Renal pelvis (tissue), 4 donors: ENCODE measurements around the gene FSD2. TPM values are rescaled to one million over a fixed set of nuclear protein-coding genes. Genes with fewer than 3 reads are reported as not detected.
"Not testable (repeated sequence)": the region's sequence is repeated elsewhere in the genome, so short reads cannot be mapped to it uniquely, and the experiment has no call there.

ENCODE experiments used
- DNase-seq: peaks from one replicate; pipeline ENCODE4 v3.0.0-alpha.2; 2013
- polyA plus RNA-seq, 3 donors: library from polyadenylated mRNA; unstranded; fragments of 120-200 nt; gene quantifications; one replicate each; pipeline ENCODE4 v1.2.1, GENCODE V29; 2013; ENCODE audit not compliant: insufficient read length in 3 of 3

The FSD2 gene
- polyA plus RNA-seq, 3 donors, result 0.18 to 0.40 (median 0.19) TPM

DNA sequence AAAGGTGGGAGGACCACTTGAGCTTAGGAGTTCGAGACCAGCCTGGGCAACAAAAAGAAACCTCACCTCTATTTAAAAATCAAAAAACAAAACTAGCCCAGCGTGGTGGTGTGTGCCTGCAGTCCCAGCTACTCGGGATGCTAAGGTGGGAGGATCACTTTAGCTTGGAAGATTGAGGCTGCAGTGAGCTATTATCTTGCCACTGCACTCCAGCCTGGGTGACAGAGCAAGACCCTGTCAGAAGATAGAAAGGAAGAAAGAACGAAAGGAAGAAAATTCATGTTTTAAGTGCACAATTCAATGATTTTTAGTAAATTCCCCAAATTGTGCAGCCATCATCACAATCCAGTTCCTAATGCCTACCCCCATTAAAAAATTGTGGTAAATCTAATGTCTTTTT lies 7.8 kb downstream of the FSD2 start:
- no peak for DNase-seq

DNA sequence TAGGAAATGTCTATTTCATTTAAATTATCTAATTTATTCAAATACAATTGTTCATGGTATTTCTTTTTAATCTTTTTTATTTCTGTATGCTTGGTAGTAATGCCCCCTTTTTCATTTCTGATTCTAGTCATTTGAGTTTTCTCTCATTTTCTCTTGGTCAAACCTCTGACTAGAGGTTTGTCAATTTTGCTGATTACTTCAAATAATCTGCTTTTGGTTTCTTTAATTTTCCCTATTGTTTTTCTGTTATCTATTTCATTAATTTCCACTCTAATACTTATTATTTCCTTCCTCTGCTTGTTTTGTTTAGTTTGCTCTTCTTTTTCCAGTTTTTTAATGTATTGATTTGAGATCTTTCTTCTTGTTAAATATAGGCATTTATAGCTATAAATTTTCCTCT lies 12.1 kb downstream of the FSD2 start:
- no peak for DNase-seq

DNA sequence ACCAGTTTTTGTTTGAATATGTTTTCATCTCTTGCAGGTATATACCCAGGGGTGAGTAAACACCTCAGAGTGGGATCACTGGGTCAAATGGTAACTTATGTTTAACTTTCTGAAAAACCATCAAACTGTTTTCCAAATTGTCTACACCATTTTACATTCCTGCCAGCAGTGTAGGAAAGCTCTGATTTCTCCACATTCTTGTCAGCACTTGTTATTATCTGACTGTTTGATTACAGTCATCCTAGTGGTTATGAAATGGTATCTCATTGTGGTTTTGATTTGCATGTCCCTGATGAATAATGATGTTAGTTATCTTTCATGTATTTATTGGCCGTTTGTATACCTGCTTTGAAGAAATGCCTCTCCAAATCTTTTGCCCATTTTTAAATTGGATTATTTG lies 13.8 kb downstream of the FSD2 start:
- DNase-seq, result no peak

DNA sequence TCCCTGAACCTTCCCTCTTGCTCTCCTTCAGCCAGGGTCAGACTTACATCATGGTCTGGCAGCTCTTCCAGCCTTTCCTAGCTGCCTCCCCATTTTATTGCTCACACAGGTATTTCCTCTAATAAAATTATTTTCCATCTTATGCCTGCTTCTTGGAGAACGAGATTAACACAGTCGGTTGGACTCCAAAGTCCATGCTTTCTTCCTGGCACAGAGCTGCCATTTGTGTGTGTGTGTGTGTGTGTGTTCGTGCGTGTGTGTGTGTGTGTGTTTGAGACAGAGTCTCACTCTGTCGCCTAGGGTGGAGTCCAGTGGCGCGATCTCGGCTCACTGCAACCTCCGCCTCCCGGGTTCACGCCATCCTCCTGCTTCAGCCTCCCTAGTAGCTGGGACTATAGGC lies 15.5 kb downstream of the FSD2 start:
- DNase-seq, result no peak

DNA sequence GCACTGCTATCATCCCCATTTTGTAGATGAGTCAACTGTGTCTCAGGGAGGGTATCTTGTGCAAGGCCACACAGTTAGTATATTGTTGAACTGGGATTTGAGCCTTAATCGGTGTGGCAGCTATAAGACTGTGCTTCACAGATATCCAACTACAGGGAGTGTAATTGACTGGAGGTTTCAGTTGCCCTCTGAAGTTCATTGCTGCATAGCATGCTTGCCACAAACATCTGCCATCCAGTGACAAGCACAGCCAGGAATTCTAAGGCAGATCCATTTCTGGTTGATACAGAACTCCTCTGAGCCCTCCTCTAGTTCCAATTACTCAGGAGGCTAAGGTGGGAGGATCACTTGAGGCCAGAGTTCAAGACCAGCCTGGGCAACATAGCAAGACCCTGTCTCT lies 16.4 kb downstream of the FSD2 start:
- no peak for DNase-seq

DNA sequence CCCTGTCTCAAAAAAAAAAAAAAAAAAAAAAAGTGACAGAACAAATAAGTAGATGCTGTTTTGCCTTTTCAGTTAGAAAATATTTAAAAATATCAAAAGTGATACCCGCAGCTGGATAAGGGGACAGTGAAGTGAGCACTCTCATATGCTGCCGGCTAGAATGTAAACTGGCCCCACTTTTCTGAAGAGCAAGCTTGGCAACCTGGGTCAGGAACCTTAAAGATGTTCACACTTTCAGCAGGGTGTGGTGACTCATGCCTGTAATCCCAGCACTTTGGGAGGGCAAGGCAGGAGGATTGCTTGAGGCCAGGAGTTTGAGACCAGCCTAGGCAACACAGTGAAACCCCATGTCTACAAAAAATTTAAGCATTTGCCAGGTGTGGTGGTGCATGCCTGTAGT lies 17.4 kb downstream of the FSD2 start:
- no peak for DNase-seq

DNA sequence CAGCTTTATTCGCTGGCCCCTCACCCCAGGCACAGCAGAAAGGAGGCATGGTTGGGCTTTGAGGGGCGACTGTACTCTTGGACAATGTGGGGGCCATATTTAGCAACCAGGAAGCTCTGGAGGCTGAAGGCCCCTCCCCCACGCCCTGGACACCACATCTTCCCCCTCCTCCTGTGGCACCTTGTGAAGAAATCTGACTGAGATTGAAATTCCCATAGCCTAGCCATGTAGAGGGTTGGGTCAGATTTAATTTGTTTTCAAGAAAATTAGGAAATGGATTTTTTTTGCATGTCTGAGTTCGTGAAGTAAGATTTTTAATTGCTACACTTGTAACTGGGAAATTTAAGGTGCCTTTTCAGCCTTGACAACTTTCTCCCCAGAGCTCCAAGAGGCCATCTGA lies 24.5 kb downstream of the FSD2 start:
- no peak for DNase-seq

DNA sequence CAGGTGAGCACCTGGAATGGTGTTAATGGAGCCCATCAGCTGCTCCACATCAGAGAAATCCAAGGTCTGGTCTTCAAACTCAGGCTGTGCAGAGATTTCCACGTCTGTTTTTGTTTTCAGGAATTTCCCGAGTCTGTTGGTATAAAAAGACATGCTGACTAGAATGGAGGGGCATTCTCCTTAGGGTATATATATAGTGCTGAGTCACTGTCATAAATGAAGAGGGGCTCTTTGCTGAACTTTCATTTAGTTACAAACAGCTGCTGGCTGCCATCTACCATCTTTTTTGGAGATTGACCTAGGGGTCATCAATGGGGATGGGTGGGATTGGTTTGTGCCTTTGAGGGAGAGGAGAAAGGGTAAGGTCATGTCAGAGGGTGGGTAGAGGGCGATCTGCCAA lies 27.1 kb downstream of the FSD2 start:
- no peak for DNase-seq

DNA sequence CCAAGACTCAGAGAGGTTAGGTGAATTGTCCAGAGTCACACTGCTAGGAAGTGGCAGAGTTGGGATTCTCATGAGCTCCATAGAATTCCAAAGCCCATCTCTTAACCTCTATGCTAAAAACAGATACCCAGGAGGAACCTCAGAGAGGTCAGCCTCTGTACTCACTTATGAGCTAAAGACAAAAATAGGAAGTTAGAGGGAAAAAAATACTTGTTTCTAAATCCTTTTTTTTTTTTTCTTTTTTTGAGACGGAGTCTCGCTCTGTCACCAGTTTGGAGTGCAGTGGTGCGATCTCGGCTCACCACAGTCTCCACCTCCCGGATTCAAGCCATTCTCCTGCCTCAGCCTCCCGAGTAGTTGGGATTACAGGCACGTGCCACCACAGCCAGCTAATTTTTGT lies 31.4 kb downstream of the FSD2 start:
- DNase-seq, result no peak

DNA sequence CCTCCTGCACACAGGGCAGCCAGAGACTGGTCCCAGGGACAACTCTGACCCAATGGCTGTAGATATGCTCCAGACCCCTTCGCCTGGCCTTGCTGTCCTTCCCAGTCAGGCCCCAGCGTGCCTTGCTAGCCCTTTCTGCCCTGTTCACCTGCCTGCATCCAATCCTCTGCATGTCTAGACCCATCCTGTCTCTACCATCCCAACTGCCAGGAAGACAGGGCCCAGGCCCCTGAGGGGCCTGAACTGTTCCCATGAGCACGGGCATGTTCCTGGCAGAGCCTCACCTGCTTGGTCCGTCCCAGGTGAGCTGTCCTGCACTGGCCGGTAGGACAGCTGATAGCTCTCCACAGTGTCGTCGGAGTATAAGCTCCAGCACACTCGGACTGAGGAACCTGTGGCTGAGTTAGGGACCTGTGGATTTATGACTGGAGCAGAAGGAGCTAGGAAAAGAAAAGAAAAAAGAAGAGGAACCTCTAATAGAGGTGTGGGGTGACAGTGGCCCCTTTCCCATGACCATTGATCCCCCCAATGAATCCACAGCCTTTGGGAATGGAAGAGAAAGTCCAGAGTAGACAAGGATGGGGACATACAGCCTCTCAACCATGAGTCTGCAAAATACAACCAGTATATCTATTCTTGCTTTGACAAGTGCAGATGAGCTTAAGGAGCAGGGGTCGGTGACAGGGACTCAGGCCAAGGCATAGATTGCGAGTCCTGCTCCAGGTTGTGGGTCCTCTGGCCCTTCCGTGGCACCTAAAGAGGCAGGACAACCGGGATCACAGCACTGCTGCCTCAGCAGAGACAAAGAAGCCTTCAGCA lies 33.9 kb downstream of the FSD2 start:
- DNase-seq, result no peak

DNA sequence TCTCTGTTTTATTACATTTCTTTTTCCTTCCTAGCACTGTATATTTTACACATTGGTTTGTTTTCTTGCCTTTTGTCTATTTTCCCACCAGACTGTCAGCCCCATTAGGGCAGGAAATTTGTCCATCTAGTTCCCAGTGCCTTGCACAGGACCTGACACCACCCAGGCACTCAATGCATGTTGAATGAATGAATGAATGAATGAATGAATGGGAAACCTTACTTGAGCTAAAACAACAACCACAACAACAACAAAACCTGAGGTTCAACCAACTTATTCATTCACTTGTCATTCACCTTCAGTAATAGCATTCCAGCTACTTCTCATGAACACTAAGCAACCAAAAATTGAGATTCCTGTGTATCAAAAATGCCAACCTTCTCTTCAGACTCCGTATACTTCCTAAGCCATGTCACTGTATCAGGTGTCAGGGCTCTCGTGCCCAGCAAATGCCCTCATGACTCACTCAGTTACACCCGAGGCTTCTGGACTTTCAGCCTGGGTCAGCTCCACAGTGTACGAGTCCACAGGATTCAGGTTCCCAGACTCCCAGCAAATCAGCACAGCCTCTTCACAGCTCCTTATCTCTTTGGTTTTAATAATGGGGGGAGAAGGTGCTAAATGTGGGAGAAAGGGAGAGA lies 37.3 kb downstream of the FSD2 start:
- DNase-seq, result no peak

DNA sequence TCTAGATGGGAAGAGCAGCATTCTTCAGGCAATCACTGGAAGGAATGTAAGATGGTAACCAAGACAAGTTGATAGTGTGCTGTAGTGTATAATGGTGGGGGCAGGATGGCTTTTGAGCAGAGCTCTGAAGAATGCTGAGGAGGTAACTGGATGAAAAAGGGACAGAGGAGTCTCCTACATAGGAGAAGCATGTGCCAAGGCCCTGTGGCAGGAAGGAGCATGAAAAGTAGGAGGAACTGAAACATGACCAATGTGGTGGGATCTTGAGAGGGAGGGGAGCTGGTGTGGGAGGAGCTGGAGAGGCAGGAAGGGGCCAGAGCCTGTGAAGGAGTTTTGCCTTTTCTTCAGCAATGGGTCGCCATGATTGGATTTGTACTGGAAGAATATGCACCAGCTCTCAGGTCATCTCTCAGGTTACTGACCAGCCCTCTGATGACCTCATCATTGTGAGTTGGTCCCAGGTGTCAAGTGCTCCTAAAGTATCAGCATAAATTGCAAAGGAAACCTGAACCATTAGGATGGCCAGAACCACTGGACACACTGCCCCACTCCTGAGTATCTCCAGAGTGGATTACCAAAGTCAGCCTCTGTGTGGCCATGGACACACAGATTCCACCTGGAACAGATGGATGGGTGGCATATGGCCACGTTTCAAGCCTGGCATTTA lies 38.6 kb downstream of the FSD2 start:
- no peak for DNase-seq

DNA sequence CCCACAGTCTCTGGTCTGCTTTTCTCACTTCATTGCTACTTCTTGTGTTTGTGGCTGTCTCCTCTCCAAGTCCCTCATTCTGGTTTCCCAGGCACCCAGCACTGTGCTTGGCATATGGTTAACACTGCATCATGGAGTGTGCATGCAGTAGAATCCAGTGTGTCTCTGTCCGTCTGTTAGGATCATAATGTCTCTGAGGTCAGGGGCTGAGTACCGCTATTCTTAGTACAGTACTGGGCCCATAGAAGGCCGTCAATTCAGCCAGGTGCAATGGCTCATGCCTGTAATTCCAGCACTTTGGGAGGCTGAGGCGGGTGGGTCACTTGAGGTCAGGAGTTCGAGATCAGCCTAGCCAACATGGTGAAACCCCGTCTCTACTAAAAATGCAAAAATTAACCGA lies 39.7 kb downstream of the FSD2 start:
- DNase-seq, result not testable (repeated sequence)

DNA sequence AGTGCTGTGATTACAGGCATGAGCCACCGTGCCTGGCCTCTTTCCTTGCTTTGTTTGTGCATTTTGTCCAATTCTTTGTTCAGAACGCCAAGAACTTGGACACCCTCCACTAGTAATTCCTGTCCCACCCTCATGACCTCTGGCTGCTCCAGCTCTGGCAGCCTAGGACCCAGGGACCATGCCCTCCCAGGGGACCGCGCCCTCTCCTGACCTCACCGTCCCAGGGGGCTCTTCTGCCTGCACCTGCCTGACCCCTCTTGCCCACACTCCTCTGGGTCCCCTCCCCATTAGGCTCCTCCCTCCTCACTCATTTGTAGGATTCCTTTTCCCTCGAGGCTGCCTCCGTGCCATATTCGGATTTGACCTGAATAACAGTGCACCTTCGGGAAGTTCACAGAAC lies 41.1 kb downstream of the FSD2 start:
- no peak for DNase-seq

DNA sequence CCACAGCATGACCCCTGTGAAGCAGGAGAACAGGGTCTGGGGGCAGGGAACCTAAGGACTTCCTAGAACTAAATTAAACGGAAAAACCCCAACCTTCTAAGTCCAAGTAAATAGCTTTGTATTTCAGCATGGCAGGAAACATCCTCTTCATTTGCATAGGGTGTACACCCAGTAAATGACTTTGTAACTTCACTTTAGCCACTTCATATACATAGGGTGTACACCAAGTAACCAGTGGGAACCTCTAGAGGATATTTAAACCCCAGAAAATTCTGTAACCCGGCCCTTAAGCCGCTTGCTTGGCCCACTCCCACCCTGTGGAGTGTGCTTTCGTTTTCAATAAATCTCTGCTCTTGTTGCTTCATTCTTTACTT lies 41.8 kb downstream of the FSD2 start:
- no peak for DNase-seq

DNA sequence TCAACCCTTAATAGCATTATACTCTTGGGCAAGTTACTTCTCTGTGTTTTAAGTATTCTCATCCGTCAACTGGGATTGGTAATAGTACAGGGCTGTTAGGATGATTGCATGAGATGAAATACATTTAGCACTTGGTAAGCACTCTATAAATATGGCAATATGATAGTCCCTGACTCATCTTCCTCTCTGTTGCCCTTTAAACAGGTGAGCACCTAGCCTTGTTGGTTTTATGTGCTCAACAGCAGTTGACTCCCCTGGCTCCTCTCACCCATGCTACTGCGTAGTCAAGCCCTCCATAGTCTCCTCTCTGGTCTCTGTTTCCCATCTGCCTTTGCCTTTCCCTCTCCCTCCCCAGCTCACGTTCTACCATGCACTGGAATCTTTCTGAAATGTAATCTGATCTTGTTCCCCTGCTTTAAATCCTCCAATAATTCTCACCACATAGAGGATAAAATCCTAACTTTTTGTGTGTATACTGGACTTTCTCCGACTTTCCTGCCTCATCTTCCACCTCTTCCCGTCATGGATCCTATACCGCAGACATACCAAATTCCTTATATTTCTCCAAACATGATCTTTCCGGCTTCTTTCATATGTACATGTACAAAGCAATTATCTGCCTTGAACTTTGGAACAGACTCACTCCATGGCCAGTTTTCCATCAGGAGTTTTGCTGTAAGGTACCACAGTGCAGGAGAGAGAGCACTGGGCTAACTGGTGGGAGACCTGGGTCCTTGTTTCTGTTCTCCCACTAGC lies 42.3 kb downstream of the FSD2 start:
- DNase-seq, result no peak

DNA sequence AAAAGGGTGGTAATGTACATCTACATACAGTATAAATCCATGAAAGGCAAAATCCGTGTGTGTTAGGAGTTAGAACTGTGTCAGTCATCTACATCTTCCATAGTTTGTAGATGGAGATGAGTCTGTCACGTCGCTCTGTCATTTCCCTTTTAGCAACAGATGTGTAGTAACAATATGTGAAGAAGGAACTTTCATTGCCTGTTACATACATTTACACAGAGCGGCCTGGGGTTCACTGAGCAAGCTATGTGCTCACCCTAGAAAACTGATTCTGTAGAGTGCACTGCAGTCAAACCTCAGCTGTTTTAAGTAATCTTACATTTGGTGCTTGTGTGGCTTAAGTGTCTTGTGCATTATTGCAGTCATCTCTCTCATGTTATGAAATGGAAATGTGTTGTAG lies 54.6 kb downstream of the FSD2 start:
- DNase-seq, result no peak

DNA sequence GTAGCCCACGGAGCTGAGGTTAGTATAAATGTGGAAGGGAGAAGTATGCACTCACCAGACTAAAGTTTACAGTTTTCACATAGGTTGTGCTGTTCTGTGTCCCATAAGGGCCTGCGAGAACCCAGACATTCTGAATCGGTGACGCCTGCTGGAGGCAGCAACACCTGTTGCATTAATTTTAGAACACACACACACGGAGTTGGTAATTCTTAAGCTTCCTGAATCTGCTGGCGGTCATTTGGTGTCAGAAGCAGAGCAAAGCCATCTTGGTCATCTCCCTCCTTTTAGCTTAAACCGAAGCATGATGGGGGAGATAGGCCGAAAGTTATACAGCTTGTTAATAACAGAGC lies 55.1 kb downstream of the FSD2 start:
- no peak for DNase-seq

DNA sequence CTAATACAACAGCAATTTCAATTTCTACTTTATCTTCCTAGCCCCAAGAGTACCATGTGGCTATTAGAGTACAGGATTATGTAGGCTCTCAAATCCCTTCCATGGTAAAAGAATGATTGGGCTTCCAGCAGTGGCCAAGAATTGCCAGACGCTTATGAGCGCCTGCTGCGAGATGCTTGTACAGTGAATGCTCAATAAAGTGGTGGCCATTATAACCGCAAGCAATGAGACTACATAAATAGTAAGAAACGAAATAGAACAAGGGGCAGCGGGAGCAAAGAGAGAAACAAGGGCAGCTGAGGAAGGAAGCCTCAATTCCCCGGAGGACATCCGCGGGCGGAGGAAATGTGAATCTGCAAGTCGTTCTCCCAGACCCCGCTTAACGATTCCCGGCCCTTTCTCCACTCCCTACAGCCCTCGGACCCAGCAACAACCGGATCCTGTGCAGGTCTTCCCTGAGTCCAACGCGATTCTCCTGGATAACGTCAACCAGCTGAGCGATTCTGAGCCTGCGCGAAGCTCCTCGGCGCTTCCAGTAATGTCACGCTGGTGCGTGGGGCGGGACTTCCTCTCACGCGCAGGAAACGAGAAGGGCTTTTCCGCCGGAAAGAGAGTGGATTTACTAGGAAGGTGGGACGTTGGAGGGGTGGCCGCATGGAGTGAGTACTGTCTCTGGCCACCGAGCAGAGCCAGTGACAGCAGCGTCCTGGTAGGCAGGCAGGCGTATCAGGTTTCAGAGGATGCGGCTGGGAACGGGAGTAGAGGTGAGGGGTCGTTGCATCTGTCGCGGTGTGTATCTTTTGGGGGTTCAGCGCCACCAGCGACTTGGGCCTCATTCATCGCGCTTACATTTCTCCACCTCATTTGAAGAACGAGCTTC lies 55.7 kb downstream of the FSD2 start:
- peak; percentile 95 for DNase-seq

DNA sequence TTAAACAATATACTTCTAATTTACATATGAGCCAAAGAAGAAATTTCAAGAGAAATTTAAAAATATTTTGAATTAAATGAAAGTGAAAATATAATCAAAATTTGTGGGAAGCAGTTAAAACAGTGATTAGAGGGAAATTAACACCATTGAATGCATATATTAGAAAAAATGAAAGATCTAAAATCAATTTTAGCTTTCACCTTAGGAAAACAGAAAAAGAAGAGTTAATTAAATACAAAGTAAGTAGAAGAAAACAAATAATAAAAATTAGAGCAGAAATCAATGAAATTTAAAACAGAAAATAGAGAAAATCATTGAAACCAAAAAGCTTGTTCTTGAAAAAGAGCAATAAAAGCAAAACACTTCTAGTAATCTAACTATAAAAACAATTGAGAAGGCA lies 57.6 kb downstream of the FSD2 start:
- no peak for DNase-seq

DNA sequence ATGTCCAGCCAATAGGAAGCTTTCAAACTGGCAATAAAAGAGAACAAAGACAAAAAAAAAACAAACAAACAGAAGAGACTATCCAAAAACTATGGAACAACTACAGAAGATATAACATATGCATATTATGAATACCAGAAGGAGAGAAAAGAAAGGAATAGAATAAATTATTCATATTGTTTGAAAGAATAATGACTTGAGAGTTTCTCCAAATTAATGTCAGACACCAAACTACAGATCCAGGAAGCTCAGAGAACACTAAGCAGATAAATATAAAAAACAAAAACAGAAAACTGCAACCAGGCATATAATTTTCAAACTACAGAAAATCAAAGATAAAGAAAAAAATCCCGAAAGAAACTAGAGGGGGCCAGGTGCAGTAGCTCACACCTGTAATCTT lies 62.1 kb downstream of the FSD2 start:
- no peak for DNase-seq

DNA sequence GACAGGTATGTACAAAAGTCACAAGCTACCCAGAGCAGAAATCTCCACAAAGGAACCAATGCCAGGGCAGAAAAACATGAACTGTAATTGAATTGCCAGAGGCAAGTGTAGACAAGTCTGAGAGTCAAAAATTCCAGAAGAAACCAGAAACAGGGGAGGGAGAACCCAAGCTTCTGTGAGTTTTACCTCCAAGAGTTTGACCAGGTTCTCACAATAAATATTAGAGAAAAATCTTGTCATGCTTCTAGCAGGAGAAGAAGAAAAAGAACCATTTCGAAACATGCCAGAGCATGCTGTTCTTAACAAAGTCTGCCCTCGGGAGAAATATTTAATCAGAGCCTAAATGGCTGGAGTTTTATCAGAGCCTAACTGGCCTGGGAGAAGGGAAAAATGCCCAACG lies 63.7 kb downstream of the FSD2 start:
- no peak for DNase-seq
